ENCODE results near the gene MAP4K1.

GRCh38 chr19:38559428-38560401, 58.0 kb downstream of the MAP4K1 start:
- no peak for TF ChIP-seq CTCF (IDR thresholded peaks at IDR 0.05)
- no peak for TF ChIP-seq REST (IDR thresholded peaks at IDR 0.05)
- TF ChIP-seq PBX3 (IDR thresholded peaks at IDR 0.05) = no peak
- no peak for TF ChIP-seq POLR2A (IDR thresholded peaks at IDR 0.05; ENCODE audit: low read length)
- no peak for TF ChIP-seq MYC (IDR thresholded peaks at IDR 0.05; ENCODE audit: borderline replicate concordance, low read length)
- no peak for TF ChIP-seq CHD2 (IDR thresholded peaks at IDR 0.05; ENCODE audit: low read length, partially characterized antibody)
- TF ChIP-seq CBX8 (IDR thresholded peaks at IDR 0.05) = no peak
